Natural killer cell (primary cell): Measurements from ENCODE around the gene MOSPD3. TPM values are rescaled to one million over a fixed set of nuclear protein-coding genes. Genes with fewer than 3 reads are reported as not detected.

Experiments
- ATAC-seq, 3 donors: fragments of 150-1000 bp in 2 of 3; fragments of 200-7000 bp in 1 of 3; cut with Tn5 transposase; 1 replicate in 1 of 3; 2 replicates in 2 of 3; pipeline ENCODE4 v1.10.0; 2021; ENCODE audit warnings: mild to moderate bottlenecking in 2 of 3, moderate library complexity in 2 of 3
- DNase-seq, 2 donors: peaks; one replicate each; pipeline versions ENCODE4 v3.0.0 to v3.0.0-alpha.2; 2013 to 2021; ENCODE audit warnings: mixed read lengths in 1 of 2
- H3K27ac ChIP-seq: one replicate; pipeline ENCODE4 v1.5.1; 2013; ENCODE audit warnings: mild to moderate bottlenecking, low read length
- H3K27me3 ChIP-seq: one replicate; pipeline ENCODE4 v1.6.1; 2013; ENCODE audit warnings: low read length; ENCODE audit not compliant: control insufficient read depth, insufficient read depth
- H3K36me3 ChIP-seq: one replicate; pipeline ENCODE4 v1.6.1; 2013; ENCODE audit warnings: low read length; ENCODE audit not compliant: control insufficient read depth, insufficient read depth
- H3K4me1 ChIP-seq: one replicate; pipeline ENCODE4 v1.6.1; 2013; ENCODE audit warnings: low read length; ENCODE audit not compliant: control insufficient read depth, insufficient read depth
- H3K4me3 ChIP-seq: one replicate; pipeline ENCODE4 v1.5.1; 2013; ENCODE audit warnings: low read length
- H3K9me3 ChIP-seq: one replicate; pipeline ENCODE4 v1.6.1; 2013; ENCODE audit warnings: low read length; ENCODE audit not compliant: control insufficient read depth, insufficient read depth
- H3K27ac Mint-ChIP-seq, 2 donors: one replicate each; pipeline ENCODE4 v1.8.0; 2022; ENCODE audit warnings: mild to moderate bottlenecking in 2 of 2, mixed read lengths in 2 of 2, moderate library complexity in 1 of 2
- H3K27me3 Mint-ChIP-seq, 2 donors: one replicate each; pipeline ENCODE4 v1.8.0; 2022; ENCODE audit warnings: low read depth in 2 of 2, mixed read lengths in 2 of 2
- H3K36me3 Mint-ChIP-seq: one replicate; pipeline ENCODE4 v1.8.0; 2022; ENCODE audit warnings: mixed read lengths
- H3K4me1 Mint-ChIP-seq, 2 donors: one replicate each; pipeline ENCODE4 v1.8.0; 2022; ENCODE audit warnings: mixed read lengths in 2 of 2
- H3K4me3 Mint-ChIP-seq: one replicate; pipeline ENCODE4 v1.8.0; 2022; ENCODE audit warnings: mild to moderate bottlenecking, moderate library complexity, mixed read lengths
- H3K9me3 Mint-ChIP-seq, 2 donors: one replicate each; pipeline ENCODE4 v1.8.0; 2022; ENCODE audit warnings: mixed read lengths in 2 of 2
- CTCF ChIP-seq: fragments of 200-600 bp; IDR thresholded peaks from one replicate; pipeline ENCODE4 v1.8.0; 2022; ENCODE audit warnings: antibody characterized with exemption
- WGBS: methylation state at CpG from one replicate; pipeline ENCODE4 v1.1.7; 2013; ENCODE audit warnings: missing lambda C conversion rate; ENCODE audit not compliant: insufficient coverage; 5-methylcytosine and 5-hydroxymethylcytosine counted together
- intact Hi-C: fragments of 100-400 bp; cut with micrococcal nuclease; formaldehyde crosslinking; loops from one replicate; pipeline ENCODE4 v1.14.2; 2022
- total RNA-seq, 4 donors: library from RNA; stranded (reverse); fragments of 120-200 nt in 1 of 4; gene quantifications; one replicate each; pipeline versions ENCODE4 v1.2.3 to v1.2.4, GENCODE V29; 2013 to 2022

The MOSPD3 gene
- total RNA-seq, 3 donors from 2014 or later (not counting 1 experiment from before 2014, with no cell fraction given) = 14.5 to 15.9 (median 15.5) TPM

GRCh38 chr7:100577103-100577502 is 35.2 kb upstream of the MOSPD3 start:
- Mint-ChIP-seq H3K4me3 (no peak overlapping the region), H3K36me3 (no peaks in the 10 kb centered on the region), H3K27me3 (no peaks in the 10 kb centered on the region), H3K27ac (no peak overlapping the region), H3K4me1 (peaks cover 0 to 13% of the 10 kb centered on the region in 2 donors), H3K9me3 (no peaks in the 10 kb centered on the region)
- ATAC-seq = no peak
- no peak for DNase-seq
- 97% methylated on average over 24 of the region's 24 CpGs for WGBS
- peaks cover 83% of the 10 kb centered on the region for H3K36me3 ChIP-seq
- no peak overlapping the region for H3K4me3 ChIP-seq
- intact Hi-C loops = no loop called here
- H3K27me3 ChIP-seq = no peaks in the 10 kb centered on the region
- H3K9me3 ChIP-seq = no peaks in the 10 kb centered on the region
- H3K4me1 ChIP-seq = peaks cover 7% of the 10 kb centered on the region
- H3K27ac ChIP-seq = no peak overlapping the region
- no peak for TF ChIP-seq CTCF

GRCh38 chr7:100577507-100577906 is 34.8 kb upstream of the MOSPD3 start:
- Mint-ChIP-seq H3K27me3 (no peaks in the 10 kb centered on the region), H3K27ac (no peak overlapping the region), H3K9me3 (no peaks in the 10 kb centered on the region), H3K4me1 (peaks cover 0 to 10% of the 10 kb centered on the region in 2 donors), H3K4me3 (no peak overlapping the region), H3K36me3 (no peaks in the 10 kb centered on the region)
- Histone ChIP-seq H3K4me3 (no peak overlapping the region), H3K36me3 (peaks cover 86% of the 10 kb centered on the region), H3K9me3 (no peaks in the 10 kb centered on the region), H3K27me3 (no peaks in the 10 kb centered on the region), H3K27ac (no peak overlapping the region), H3K4me1 (peaks cover 11% of the 10 kb centered on the region)
- no peak for ATAC-seq
- intact Hi-C loops = no loop called here
- WGBS = 97% methylated on average over 14 of the region's 14 CpGs
- no peak for TF ChIP-seq CTCF
- no peak for DNase-seq

GRCh38 chr7:100578246-100579183 is 33.8 kb upstream of the MOSPD3 start:
- peaks cover 80% of the 10 kb centered on the region for H3K36me3 ChIP-seq
- Mint-ChIP-seq H3K27ac (no peak overlapping the region), H3K4me3 (no peak overlapping the region), H3K36me3 (no peaks in the 10 kb centered on the region), H3K27me3 (no peaks in the 10 kb centered on the region), H3K9me3 (no peaks in the 10 kb centered on the region), H3K4me1 (peaks cover 4 to 15% of the 10 kb centered on the region in 2 donors)
- peaks cover 21% of the 10 kb centered on the region for H3K4me1 ChIP-seq
- H3K9me3 ChIP-seq = no peaks in the 10 kb centered on the region
- TF ChIP-seq CTCF = no peak
- DNase-seq (no peak), ATAC-seq (no peak)
- no peak overlapping the region for H3K27ac ChIP-seq
- H3K27me3 ChIP-seq = no peaks in the 10 kb centered on the region
- H3K4me3 ChIP-seq = no peak overlapping the region
- 96% methylated on average over 28 of the region's 28 CpGs for WGBS
- intact Hi-C loops = no loop called here
